BE2C (cell line): ENCODE results near the gene MAP3K3.

Experiments
- DNase-seq: peaks from one replicate; pipeline ENCODE4 v3.0.0-alpha.2; 2020
- H3K27me3 ChIP-seq: fragments of 250-450 bp; sonication (Bioruptor Pico); 2 replicates; pipeline ENCODE4 v1.5.1; 2020; ENCODE audit warnings: mild to moderate bottlenecking
- H3K36me3 ChIP-seq: fragments of 250-450 bp; sonication (Bioruptor Pico); 2 replicates; pipeline ENCODE4 v1.5.1; 2020; ENCODE audit warnings: mild to moderate bottlenecking
- H3K4me1 ChIP-seq: fragments of 250-450 bp; sonication (Bioruptor Pico); 2 replicates; pipeline ENCODE4 v1.5.1; 2020
- H3K4me3 ChIP-seq: 2 replicates; pipeline ENCODE4 v1.5.1; 2011; ENCODE audit warnings: low read depth, low read length
- H3K9me3 ChIP-seq: fragments of 250-450 bp; sonication (Bioruptor Pico); 2 replicates; pipeline ENCODE4 v1.5.1; 2020
- CTCF ChIP-seq: IDR thresholded peaks from 2 replicates; pipeline ENCODE4 v1.5.1; 2012; ENCODE audit warnings: mild to moderate bottlenecking, low read depth, low read length

The MAP3K3 gene

GRCh38 chr17:63685578-63685977, 63.4 kb downstream of the MAP3K3 start:
- no peak for TF ChIP-seq CTCF
- Histone ChIP-seq H3K9me3 (no peaks in the 10 kb centered on the region), H3K4me1 (no peaks in the 10 kb centered on the region), H3K36me3 (peaks cover 56% of the 10 kb centered on the region), H3K4me3 (no peak overlapping the region), H3K27me3 (no peaks in the 10 kb centered on the region)
- DNase-seq: no peak

GRCh38 chr17:63686138-63686685, 64.0 kb downstream of the MAP3K3 start:
- no peaks in the 10 kb centered on the region for H3K4me1 ChIP-seq
- peaks cover 62% of the 10 kb centered on the region for H3K36me3 ChIP-seq
- H3K27me3 ChIP-seq: no peaks in the 10 kb centered on the region
- no peaks in the 10 kb centered on the region for H3K9me3 ChIP-seq
- H3K4me3 ChIP-seq: no peak overlapping the region
- DNase-seq: no peak
- no peak for TF ChIP-seq CTCF

- H3K36me3 ChIP-seq: peaks cover 63% of the 10 kb centered on the region
- no peak for DNase-seq
- TF ChIP-seq CTCF: no peak
These were observed 66.3 kb downstream of the MAP3K3 start for GRCh38 chr17:63688396-63689020.

GRCh38 chr17:63689479-63689878, 67.3 kb downstream of the MAP3K3 start:
- Histone ChIP-seq H3K36me3 (peaks cover 64% of the 10 kb centered on the region), H3K9me3 (no peaks in the 10 kb centered on the region)
- no peak for TF ChIP-seq CTCF

More at GRCh38 chr17:63688396-63689020, 66.3 kb downstream of the MAP3K3 start:
- Histone ChIP-seq H3K9me3 (no peaks in the 10 kb centered on the region), H3K4me1 (no peaks in the 10 kb centered on the region), H3K27me3 (no peaks in the 10 kb centered on the region), H3K4me3 (no peak overlapping the region)

GRCh38 chr17:63692195-63692816, 70.1 kb downstream of the MAP3K3 start:
- H3K36me3 ChIP-seq: peaks cover 64% of the 10 kb centered on the region
- H3K27me3 ChIP-seq: no peaks in the 10 kb centered on the region
- no peaks in the 10 kb centered on the region for H3K9me3 ChIP-seq
- DNase-seq: no peak
- no peak overlapping the region for H3K4me3 ChIP-seq
- TF ChIP-seq CTCF: no peak
- H3K4me1 ChIP-seq: no peaks in the 10 kb centered on the region; the same call in 1 of the 2 replicates

More at GRCh38 chr17:63689479-63689878, 67.3 kb downstream of the MAP3K3 start:
- DNase-seq: no peak
- no peaks in the 10 kb centered on the region for H3K4me1 ChIP-seq
- no peaks in the 10 kb centered on the region for H3K27me3 ChIP-seq
- H3K4me3 ChIP-seq: no peak overlapping the region

- no peaks in the 10 kb centered on the region; the same call in 1 of the 2 replicates for H3K4me1 ChIP-seq
- peaks cover 64% of the 10 kb centered on the region for H3K36me3 ChIP-seq
- no peaks in the 10 kb centered on the region for H3K27me3 ChIP-seq
- H3K9me3 ChIP-seq: no peaks in the 10 kb centered on the region
- no peak for DNase-seq
- no peak for TF ChIP-seq CTCF
- no peak overlapping the region for H3K4me3 ChIP-seq
These were observed 71.3 kb downstream of the MAP3K3 start for GRCh38 chr17:63693411-63694113.
